ENCODE results near the gene CTNND2.

DNA sequence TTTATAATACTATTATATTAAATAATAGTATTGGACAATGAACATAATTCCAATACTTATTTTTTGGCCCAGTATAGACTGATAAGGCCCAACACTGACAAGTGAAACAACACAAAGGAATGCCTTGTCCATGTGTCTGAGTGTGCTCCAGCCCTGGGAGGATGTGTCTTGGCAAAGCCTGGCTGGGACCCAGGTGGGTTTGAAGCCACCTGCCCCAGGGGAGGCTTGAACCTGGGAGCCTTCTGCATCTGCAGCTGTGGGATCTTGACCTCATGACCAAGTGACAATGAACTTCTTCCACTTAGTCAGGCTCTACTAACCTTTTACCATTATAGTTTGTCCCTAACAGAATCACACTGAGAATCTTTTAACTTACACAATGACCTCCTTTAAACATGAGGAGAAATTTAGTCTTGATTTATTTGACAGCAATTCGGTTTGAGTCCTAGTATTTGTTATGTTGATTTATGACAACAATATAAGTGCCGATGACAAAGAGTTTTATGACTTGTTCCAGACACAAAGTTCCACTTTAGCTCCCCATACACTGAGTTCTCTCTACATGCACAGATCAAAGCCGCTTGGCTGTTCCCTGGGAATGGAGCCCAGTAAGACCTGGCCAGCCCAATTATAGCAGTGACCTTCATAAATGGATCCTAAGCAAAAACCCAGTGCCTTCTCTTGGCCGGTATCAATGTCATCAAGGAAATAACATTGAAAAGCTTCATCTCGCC, 294.5 kb downstream of the CTNND2 start:
- TF ChIP-seq, protein P1, sequence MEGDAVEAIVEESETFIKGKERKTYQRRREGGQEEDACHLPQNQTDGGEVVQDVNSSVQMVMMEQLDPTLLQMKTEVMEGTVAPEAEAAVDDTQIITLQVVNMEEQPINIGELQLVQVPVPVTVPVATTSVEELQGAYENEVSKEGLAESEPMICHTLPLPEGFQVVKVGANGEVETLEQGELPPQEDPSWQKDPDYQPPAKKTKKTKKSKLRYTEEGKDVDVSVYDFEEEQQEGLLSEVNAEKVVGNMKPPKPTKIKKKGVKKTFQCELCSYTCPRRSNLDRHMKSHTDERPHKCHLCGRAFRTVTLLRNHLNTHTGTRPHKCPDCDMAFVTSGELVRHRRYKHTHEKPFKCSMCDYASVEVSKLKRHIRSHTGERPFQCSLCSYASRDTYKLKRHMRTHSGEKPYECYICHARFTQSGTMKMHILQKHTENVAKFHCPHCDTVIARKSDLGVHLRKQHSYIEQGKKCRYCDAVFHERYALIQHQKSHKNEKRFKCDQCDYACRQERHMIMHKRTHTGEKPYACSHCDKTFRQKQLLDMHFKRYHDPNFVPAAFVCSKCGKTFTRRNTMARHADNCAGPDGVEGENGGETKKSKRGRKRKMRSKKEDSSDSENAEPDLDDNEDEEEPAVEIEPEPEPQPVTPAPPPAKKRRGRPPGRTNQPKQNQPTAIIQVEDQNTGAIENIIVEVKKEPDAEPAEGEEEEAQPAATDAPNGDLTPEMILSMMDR (IDR thresholded peaks at IDR 0.05), result no peak
- TF ChIP-seq POLR2A (IDR thresholded peaks at IDR 0.05), result no peak

Measured in Peyer's patch (tissue), 4 donors.